IgD-negative memory B cell (primary cell): Measurements from ENCODE around the gene PTPRM. TPM values are rescaled to one million over a fixed set of nuclear protein-coding genes. Genes with fewer than 3 reads are reported as not detected.

Source experiments
- H3K27ac Mint-ChIP-seq, 3 donors: one replicate each; pipeline ENCODE4 v1.8.0; 2020 to 2022; ENCODE audit warnings: mild to moderate bottlenecking in 3 of 3, mixed read lengths in 3 of 3, moderate library complexity in 1 of 3
- H3K27me3 Mint-ChIP-seq: one replicate; pipeline ENCODE4 v1.8.0; 2021; ENCODE audit warnings: mixed read lengths
- H3K36me3 Mint-ChIP-seq: one replicate; pipeline ENCODE4 v1.8.0; 2020; ENCODE audit warnings: mild to moderate bottlenecking, mixed read lengths
- H3K4me1 Mint-ChIP-seq, 3 donors: one replicate each; pipeline ENCODE4 v1.8.0; 2020 to 2022; ENCODE audit warnings: mixed read lengths in 3 of 3, mild to moderate bottlenecking in 1 of 3
- H3K4me3 Mint-ChIP-seq, 4 donors: one replicate each; pipeline ENCODE4 v1.8.0; 2020 to 2022; ENCODE audit warnings: mild to moderate bottlenecking in 4 of 4, mixed read lengths in 4 of 4, moderate library complexity in 3 of 4
- H3K9me3 Mint-ChIP-seq, 3 donors: one replicate each; pipeline ENCODE4 v1.8.0; 2020 to 2021; ENCODE audit warnings: mixed read lengths in 3 of 3, mild to moderate bottlenecking in 1 of 3
- polyA plus RNA-seq: library from polyadenylated mRNA; unstranded; fragments of 300-500 nt; fragmentation: Illumina TruSeq; gene quantifications from one replicate; pipeline ENCODE4 v1.2.3, GENCODE V29; 2021

The PTPRM gene
- polyA plus RNA-seq, 1 donor from 2014 or later = 0.61 TPM

DNA sequence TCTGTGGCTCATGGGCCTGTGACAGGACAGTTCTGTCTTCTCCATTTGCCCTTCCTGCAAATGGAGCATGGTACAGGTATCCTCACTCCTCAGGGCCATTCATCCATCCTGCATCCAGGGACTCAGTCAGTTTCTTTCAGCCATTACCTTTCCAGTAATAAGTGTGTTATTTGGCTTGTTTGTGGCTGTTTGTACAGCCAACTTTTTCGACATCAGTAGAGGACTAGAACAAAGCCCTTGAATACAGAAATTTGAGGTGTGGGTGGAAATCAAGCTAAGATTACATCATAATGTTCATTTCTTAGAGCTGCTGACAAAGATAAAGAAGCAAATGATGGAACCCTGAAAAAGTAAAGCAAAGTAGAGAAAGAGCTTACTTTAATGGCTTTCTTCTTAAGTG, 290.4 kb downstream of the PTPRM start:
- Mint-ChIP-seq H3K36me3 (no peaks in the 10 kb centered on the region), H3K4me3 (no peak overlapping the region), H3K27me3 (no peaks in the 10 kb centered on the region), H3K27ac (no peak overlapping the region), H3K9me3 (peaks cover 2 to 13% (median 7%) of the 10 kb centered on the region in 3 donors), H3K4me1 (no peaks in the 10 kb centered on the region)

DNA sequence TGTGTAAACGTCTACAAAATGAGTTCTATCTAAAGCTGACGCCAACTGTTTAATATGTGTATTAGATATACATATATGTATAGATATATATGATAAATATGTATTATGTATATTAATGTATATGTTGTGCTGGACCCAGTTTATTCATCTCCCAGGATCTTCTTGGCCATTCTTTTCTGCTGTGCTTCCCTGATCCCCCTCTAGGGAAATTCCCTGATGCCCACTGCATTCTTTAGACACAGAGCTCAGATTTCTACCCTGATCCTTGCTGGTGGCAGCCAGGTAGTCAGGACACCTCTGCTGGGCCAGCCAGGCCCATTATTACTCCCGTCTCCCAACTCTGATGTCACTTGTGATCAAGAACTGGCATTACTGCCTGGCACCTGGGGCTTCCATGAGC, 292.0 kb downstream of the PTPRM start:
- Mint-ChIP-seq H3K9me3 (peaks cover 0 to 19% (median 7%) of the 10 kb centered on the region in 3 donors), H3K27me3 (no peaks in the 10 kb centered on the region), H3K36me3 (no peaks in the 10 kb centered on the region), H3K4me1 (no peaks in the 10 kb centered on the region), H3K27ac (no peak overlapping the region), H3K4me3 (no peak overlapping the region)

- H3K36me3 Mint-ChIP-seq = peaks cover 2% of the 10 kb centered on the region
- no peak overlapping the region for H3K4me3 Mint-ChIP-seq
- no peak overlapping the region for H3K27ac Mint-ChIP-seq
- peaks cover 4 to 10% (median 5%) of the 10 kb centered on the region in 3 donors for H3K9me3 Mint-ChIP-seq
- H3K27me3 Mint-ChIP-seq = no peaks in the 10 kb centered on the region
- H3K4me1 Mint-ChIP-seq = no peaks in the 10 kb centered on the region
Measured at GRCh38 chr18:7870266-7870665, 303.1 kb downstream of the PTPRM start.

DNA sequence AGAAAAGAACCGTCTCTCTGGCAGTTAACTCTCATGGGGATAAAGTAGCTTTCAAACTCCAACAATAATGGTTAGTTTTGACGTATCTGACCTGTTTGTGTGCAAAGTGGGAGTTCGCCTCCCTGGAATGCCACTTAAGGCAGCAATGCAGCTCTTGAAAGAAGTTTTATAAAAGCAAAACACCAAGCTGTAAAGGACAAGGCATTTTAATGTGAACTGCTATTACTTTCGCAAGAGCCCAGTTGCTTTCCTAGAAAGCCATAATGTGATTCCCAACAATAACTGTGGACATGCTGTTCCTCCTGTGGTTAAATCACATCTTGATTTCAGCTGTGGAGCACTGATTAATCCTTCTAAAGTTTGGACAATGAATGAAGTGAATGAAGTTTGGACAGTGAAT, 303.7 kb downstream of the PTPRM start:
- H3K4me1 Mint-ChIP-seq = no peaks in the 10 kb centered on the region
- no peak overlapping the region for H3K4me3 Mint-ChIP-seq
- peaks cover 2% of the 10 kb centered on the region for H3K36me3 Mint-ChIP-seq
- no peak overlapping the region for H3K27ac Mint-ChIP-seq
- no peaks in the 10 kb centered on the region for H3K27me3 Mint-ChIP-seq
- peaks cover 3 to 10% (median 5%) of the 10 kb centered on the region in 3 donors for H3K9me3 Mint-ChIP-seq

DNA sequence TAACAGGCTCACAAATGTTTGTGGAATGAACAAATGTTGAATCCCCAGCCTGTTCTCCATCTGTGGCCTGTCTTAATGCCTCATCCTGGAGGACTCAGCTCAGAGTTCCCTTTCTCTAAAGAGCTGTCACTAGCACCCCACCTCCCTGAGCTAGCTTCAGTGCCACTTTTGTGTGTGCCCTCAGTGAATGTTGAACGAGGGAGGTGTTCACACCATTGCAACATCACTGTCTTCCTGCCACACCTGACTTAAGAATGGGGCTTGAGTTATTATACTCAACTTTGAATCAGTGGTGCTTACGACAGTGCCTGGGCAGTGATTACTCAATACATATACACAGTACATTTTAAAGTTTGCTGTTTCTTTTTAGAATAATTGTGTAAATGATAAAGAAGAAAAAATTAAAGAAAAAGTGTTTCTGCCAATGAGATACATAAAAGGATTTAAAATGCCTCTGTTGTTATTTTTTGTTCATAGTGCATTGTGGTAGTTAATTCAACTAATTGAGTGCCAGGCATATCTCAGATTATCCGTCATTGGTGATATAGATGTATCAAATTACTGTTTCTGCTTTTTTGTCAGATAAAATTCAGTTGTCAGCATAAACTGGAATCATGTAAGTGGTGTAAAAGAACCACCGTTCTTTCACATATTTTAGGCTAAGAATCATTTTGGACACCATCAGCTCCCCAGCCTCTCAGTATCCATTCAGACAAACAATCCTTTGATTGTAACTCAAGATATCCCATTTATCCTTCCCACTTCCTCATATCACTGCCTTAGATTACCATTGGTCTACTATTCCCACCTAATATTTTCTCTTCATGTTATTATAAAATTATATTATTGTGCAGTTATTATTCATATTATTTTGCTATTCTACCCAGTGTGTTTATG, 304.7 kb downstream of the PTPRM start:
- Mint-ChIP-seq H3K36me3 (peaks cover 2% of the 10 kb centered on the region), H3K9me3 (peaks cover 3 to 10% (median 5%) of the 10 kb centered on the region in 3 donors), H3K27ac (no peak overlapping the region)

GRCh38 chr18:7872569-7872968, 305.5 kb downstream of the PTPRM start:
- H3K9me3 Mint-ChIP-seq = peaks cover 1 to 10% (median 5%) of the 10 kb centered on the region in 3 donors
- H3K36me3 Mint-ChIP-seq = peaks cover 2% of the 10 kb centered on the region
- no peak overlapping the region for H3K27ac Mint-ChIP-seq
- no peaks in the 10 kb centered on the region for H3K27me3 Mint-ChIP-seq
- no peaks in the 10 kb centered on the region for H3K4me1 Mint-ChIP-seq
- no peak overlapping the region for H3K4me3 Mint-ChIP-seq

More for the DNA sequence above, 304.7 kb downstream of the PTPRM start:
- no peak overlapping the region for H3K4me3 Mint-ChIP-seq
- H3K27me3 Mint-ChIP-seq = no peaks in the 10 kb centered on the region
- no peaks in the 10 kb centered on the region for H3K4me1 Mint-ChIP-seq

- Mint-ChIP-seq H3K36me3 (no peaks in the 10 kb centered on the region), H3K9me3 (peaks cover 0 to 10% (median 1%) of the 10 kb centered on the region in 3 donors), H3K27ac (no peak overlapping the region), H3K4me1 (no peaks in the 10 kb centered on the region), H3K27me3 (no peaks in the 10 kb centered on the region), H3K4me3 (no peak overlapping the region)
Measured at GRCh38 chr18:7873316-7873715, 306.2 kb downstream of the PTPRM start.

DNA sequence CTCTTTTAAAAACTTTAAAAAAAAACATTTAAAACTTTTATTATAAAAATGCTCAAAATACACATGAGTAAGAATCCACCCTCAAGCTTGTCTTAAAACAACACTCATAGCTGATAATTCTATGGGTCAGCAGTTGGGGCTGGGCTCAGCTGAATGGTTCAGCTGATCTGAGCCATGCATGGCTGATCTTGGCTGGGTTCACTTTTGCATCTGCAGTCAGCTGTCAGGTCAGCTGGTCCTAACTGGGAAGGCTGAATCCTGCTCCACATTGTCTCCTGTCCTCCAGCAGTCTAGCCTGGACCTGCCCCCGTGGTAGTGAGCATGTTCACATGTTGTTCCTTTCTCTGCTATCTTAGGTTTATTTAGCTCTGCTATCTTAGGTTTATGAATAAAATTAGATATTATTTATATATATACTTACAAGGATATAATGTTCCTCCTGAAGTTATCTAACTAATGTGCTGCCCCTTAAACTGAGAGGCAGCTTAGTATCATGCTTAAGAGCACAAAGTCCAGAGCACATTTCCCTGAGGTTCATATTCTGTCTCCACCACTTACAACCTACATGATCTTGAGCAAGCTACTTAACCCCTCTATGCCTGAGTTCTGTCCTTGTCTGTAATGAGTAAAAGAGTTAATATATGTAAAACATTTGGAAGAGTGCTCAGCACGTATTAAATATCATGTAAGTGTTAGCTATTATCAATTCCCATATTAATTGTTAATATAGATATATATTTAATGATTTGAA, 309.4 kb downstream of the PTPRM start:
- Mint-ChIP-seq H3K4me1 (no peaks in the 10 kb centered on the region), H3K36me3 (no peaks in the 10 kb centered on the region), H3K4me3 (no peak overlapping the region), H3K9me3 (peaks cover 0 to 4% (median 1%) of the 10 kb centered on the region in 3 donors), H3K27ac (no peak overlapping the region), H3K27me3 (peaks cover 2% of the 10 kb centered on the region)

DNA sequence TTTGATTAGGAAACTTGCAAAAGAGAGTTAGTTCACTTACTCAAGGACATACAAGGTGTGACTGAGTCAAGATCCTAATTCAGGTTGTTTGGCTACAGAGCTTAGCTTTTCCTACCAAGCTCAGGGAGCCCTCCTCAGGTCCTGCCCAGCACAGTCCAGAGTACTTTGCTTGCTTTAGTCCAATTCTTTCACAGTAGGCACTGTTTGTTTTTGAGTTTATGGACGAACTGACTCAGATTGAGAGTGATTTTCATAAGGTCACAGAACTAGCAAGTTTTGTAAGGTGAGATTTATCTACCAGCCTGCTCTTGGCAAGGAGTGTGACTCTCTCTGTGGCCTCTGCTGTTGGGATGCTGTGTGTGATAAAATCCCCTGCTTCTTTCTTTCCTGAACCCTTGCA, 310.5 kb downstream of the PTPRM start:
- Mint-ChIP-seq H3K9me3 (peaks cover 1 to 4% (median 2%) of the 10 kb centered on the region in 3 donors), H3K4me1 (no peaks in the 10 kb centered on the region), H3K27me3 (peaks cover 2% of the 10 kb centered on the region), H3K36me3 (no peaks in the 10 kb centered on the region), H3K27ac (no peak overlapping the region), H3K4me3 (no peak overlapping the region)

- H3K27ac Mint-ChIP-seq = no peak overlapping the region
- no peak overlapping the region for H3K4me3 Mint-ChIP-seq
- H3K4me1 Mint-ChIP-seq = no peaks in the 10 kb centered on the region
- H3K9me3 Mint-ChIP-seq = peaks cover 1 to 4% (median 2%) of the 10 kb centered on the region in 3 donors
- H3K27me3 Mint-ChIP-seq = peaks cover 2% of the 10 kb centered on the region
- no peaks in the 10 kb centered on the region for H3K36me3 Mint-ChIP-seq
Measured at GRCh38 chr18:7878265-7879211, 311.4 kb downstream of the PTPRM start.

DNA sequence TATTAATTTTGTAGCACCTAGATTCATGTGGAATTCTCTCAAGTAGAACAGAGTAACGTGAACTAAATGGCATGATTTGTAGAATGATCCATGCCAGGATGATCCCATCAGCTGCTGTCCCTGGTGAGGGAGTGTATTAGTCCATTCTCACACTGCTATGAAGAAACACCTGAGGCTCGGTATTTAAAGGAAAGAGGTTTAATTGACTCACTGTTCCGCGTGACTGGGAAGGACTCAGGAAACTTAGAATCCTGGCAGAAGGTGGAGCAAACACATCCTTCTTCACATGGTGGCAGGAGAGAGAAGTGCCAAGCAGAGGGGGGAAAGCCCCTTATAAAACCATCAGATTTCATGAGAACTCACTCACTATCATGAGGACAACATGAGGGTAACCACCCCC, 312.6 kb downstream of the PTPRM start:
- H3K27ac Mint-ChIP-seq = no peak overlapping the region
- H3K4me1 Mint-ChIP-seq = no peaks in the 10 kb centered on the region
- peaks cover 0 to 2% (median 1%) of the 10 kb centered on the region in 3 donors for H3K9me3 Mint-ChIP-seq
- H3K27me3 Mint-ChIP-seq = peaks cover 2% of the 10 kb centered on the region
- no peaks in the 10 kb centered on the region for H3K36me3 Mint-ChIP-seq
- no peak overlapping the region for H3K4me3 Mint-ChIP-seq

DNA sequence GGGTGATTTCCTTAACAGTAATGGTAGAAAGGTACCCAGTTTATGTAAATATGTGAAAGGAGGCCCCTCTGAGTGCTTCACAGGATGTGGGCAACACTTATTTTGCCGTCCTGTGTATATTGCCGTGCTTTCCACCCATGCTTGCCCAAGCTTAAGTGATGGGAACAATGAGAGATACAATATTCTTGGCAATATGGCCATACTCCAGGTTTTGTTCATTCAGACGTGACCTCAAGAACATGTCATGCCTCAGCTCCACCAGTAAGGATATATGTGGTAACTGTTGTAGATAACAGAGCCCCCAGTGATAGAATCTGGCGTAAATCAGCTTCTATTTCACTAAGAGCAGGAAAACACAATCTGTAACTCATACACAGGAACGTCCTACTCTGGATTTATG, 318.7 kb downstream of the PTPRM start:
- Mint-ChIP-seq H3K36me3 (no peaks in the 10 kb centered on the region), H3K4me3 (no peak overlapping the region), H3K9me3 (peaks cover 0 to 8% (median 2%) of the 10 kb centered on the region in 3 donors), H3K27ac (no peak overlapping the region), H3K4me1 (no peaks in the 10 kb centered on the region), H3K27me3 (no peaks in the 10 kb centered on the region)

DNA sequence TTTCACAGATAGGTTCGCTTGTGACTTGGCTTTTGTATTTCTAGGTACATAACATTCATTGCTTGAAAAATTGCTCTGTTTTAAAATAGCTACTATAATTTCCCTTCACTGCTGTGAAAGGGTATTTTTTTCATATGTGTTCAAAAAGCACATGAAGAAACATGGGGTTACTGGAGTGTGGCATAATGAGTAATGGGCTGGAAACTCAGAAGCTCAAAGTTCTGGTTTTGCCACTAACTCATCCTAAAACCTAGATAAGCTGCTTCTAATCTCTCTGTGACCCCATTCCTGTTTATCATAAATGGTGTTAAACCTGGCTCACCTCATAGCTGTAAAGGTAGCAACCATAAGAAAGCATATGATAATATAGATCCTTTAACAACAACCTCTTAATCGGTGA, 319.3 kb downstream of the PTPRM start:
- no peaks in the 10 kb centered on the region for H3K36me3 Mint-ChIP-seq
- H3K27ac Mint-ChIP-seq = no peak overlapping the region
- H3K4me1 Mint-ChIP-seq = no peaks in the 10 kb centered on the region
- H3K27me3 Mint-ChIP-seq = no peaks in the 10 kb centered on the region
- H3K9me3 Mint-ChIP-seq = peaks cover 0 to 8% (median 2%) of the 10 kb centered on the region in 3 donors
- H3K4me3 Mint-ChIP-seq = no peak overlapping the region

- Mint-ChIP-seq H3K36me3 (no peaks in the 10 kb centered on the region), H3K27ac (no peak overlapping the region), H3K4me3 (no peak overlapping the region)
Measured at GRCh38 chr18:7889515-7889914, 322.4 kb downstream of the PTPRM start.

More at GRCh38 chr18:7889515-7889914, 322.4 kb downstream of the PTPRM start:
- Mint-ChIP-seq H3K27me3 (no peaks in the 10 kb centered on the region), H3K9me3 (peaks cover 0 to 11% (median 0%) of the 10 kb centered on the region in 3 donors), H3K4me1 (no peaks in the 10 kb centered on the region)
